GM23338 (cell line): ENCODE measurements around the gene NANS. TPM values are rescaled to one million over a fixed set of nuclear protein-coding genes. Genes with fewer than 3 reads are reported as not detected.

Experiments used
- ATAC-seq: fragments of 200-7000 bp; cut with Tn5 transposase; 3 replicates; pipeline ENCODE4 v1.9.1; 2020
- DNase-seq: peaks from one replicate; pipeline ENCODE4 v3.0.0-alpha.2; 2015; ENCODE audit warnings: low spot score
- H2AFZ ChIP-seq: fragments of 200-600 bp; sonication (generic); 2 replicates; pipeline ENCODE4 v1.8.0; 2016; ENCODE audit warnings: antibody characterized with exemption, mild to moderate bottlenecking, moderate library complexity
- H3F3A ChIP-seq: fragments of 200-600 bp; sonication (generic); replicated peaks from 2 replicates; pipeline ENCODE4 v1.8.0; 2017; ENCODE audit warnings: antibody characterized with exemption, mixed run types, low read depth
- H3K27ac ChIP-seq: fragments of 200-600 bp; sonication (generic); 2 replicates; pipeline ENCODE4 v1.6.1; 2016; ENCODE audit warnings: low read depth
- H3K27me3 ChIP-seq: fragments of 200-600 bp; sonication (generic); 2 replicates; pipeline ENCODE4 v1.8.0; 2016; ENCODE audit warnings: mild to moderate bottlenecking, mixed run types, moderate library complexity; ENCODE audit not compliant: insufficient read depth
- H3K36me3 ChIP-seq: fragments of 200-600 bp; sonication (generic); 2 replicates; pipeline ENCODE4 v1.8.0; 2016; ENCODE audit warnings: mild to moderate bottlenecking; ENCODE audit not compliant: insufficient read depth
- H3K4me1 ChIP-seq: fragments of 200-600 bp; sonication (generic); 2 replicates; pipeline ENCODE4 v1.8.0; 2016; ENCODE audit warnings: mild to moderate bottlenecking, moderate library complexity; ENCODE audit not compliant: insufficient read depth
- H3K4me2 ChIP-seq: fragments of 200-600 bp; sonication (generic); 2 replicates; pipeline ENCODE4 v1.7.1; 2017; ENCODE audit warnings: mixed run types
- H3K4me3 ChIP-seq: fragments of 200-600 bp; sonication (generic); 2 replicates; pipeline ENCODE4 v1.6.1; 2016; ENCODE audit warnings: mixed run types
- H3K79me2 ChIP-seq: fragments of 200-600 bp; sonication (generic); replicated peaks from 2 replicates; pipeline ENCODE4 v1.8.0; 2017; ENCODE audit warnings: mild to moderate bottlenecking; ENCODE audit not compliant: insufficient read depth
- H3K9me2 ChIP-seq: fragments of 200-600 bp; sonication (generic); 2 replicates; pipeline ENCODE4 v1.8.0; 2017; ENCODE audit not compliant: insufficient read depth
- H4K20me1 ChIP-seq: fragments of 200-600 bp; sonication (generic); replicated peaks from 2 replicates; pipeline ENCODE4 v1.8.0; 2017; ENCODE audit warnings: mild to moderate bottlenecking; ENCODE audit not compliant: insufficient read depth
- H3K27ac Mint-ChIP-seq: 2 replicates; pipeline ENCODE4 v1.8.0; 2020; ENCODE audit warnings: inconsistent platforms, mild to moderate bottlenecking, moderate library complexity, mixed read lengths
- H3K27me3 Mint-ChIP-seq: 3 replicates; pipeline ENCODE4 v1.8.0; 2022; ENCODE audit warnings: low read depth, mild to moderate bottlenecking, moderate library complexity, mixed read lengths, inconsistent platforms; ENCODE audit not compliant: insufficient read depth, poor library complexity
- H3K36me3 Mint-ChIP-seq: 3 replicates; pipeline ENCODE4 v1.8.0; 2021; ENCODE audit warnings: low read depth, mild to moderate bottlenecking, inconsistent platforms, moderate library complexity, mixed read lengths
- H3K4me1 Mint-ChIP-seq: 3 replicates; pipeline ENCODE4 v1.8.0; 2020; ENCODE audit warnings: mild to moderate bottlenecking, inconsistent platforms, mixed read lengths
- H3K4me3 Mint-ChIP-seq: 3 replicates; pipeline ENCODE4 v1.8.0; 2021; ENCODE audit warnings: moderate library complexity, mild to moderate bottlenecking, inconsistent platforms, mixed read lengths
- H3K9me3 Mint-ChIP-seq: 3 replicates; pipeline ENCODE4 v1.8.0; 2020; ENCODE audit warnings: moderate library complexity, mild to moderate bottlenecking, inconsistent platforms, mixed read lengths
- EZH2 ChIP-seq: fragments of 200-600 bp; sonication (generic); IDR thresholded peaks from one replicate; pipeline ENCODE4 v1.8.0; 2017; ENCODE audit warnings: antibody characterized with exemption, mild to moderate bottlenecking, low read depth; ENCODE audit not compliant: unreplicated experiment
- EZH2phosphoT487 ChIP-seq: fragments of 200-600 bp; sonication (generic); IDR thresholded peaks from one replicate; pipeline ENCODE4 v1.8.1; 2018; ENCODE audit warnings: antibody characterized with exemption; ENCODE audit not compliant: unreplicated experiment
- NANOG ChIP-seq: IDR thresholded peaks from 2 replicates; pipeline ENCODE4 v1.6.1; 2016; ENCODE audit warnings: antibody characterized with exemption, borderline replicate concordance
- STAT1 ChIP-seq: IDR thresholded peaks from one replicate; pipeline ENCODE4 v1.6.1; 2016; ENCODE audit warnings: antibody characterized with exemption; ENCODE audit not compliant: unreplicated experiment
- ZNF331 ChIP-seq: fragments of 250-450 bp; sonication (Bioruptor Pico); IDR thresholded peaks from 2 replicates; pipeline ENCODE4 v1.5.0; 2020; ENCODE audit warnings: low read depth, mild to moderate bottlenecking, moderate library complexity
- ZNF462 ChIP-seq: fragments of 250-450 bp; sonication (Bioruptor Pico); IDR thresholded peaks from 2 replicates; pipeline ENCODE4 v1.5.0; 2020; ENCODE audit warnings: mild to moderate bottlenecking, moderate library complexity
- polyA plus RNA-seq: library from polyadenylated mRNA; unstranded; fragments of >200 nt; fragmentation: Nextera tagmentation; extraction: Ambion mirVana; gene quantifications from 2 replicates; pipeline ENCODE4 v1.2.1, GENCODE V29; 2016
- total RNA-seq: library from RNA; depleted of rRNA; stranded (reverse); fragments of >200 nt; shearing (Covaris generic); gene quantifications from 2 replicates; pipeline ENCODE4 v1.2.3, GENCODE V29; 2014
- TF ChIP-seq, protein P1 (sequence below), 2 experiments: fragments of 200-600 bp in 1 of 2; sonication (generic) in 1 of 2; conservative IDR thresholded peaks; 2 replicates each; pipeline versions ENCODE4 v1.5.1 to v1.6.1; 2016 to 2017; ENCODE audit warnings: antibody characterized with exemption in 2 of 2, low read depth in 2 of 2, mild to moderate bottlenecking in 2 of 2, moderate library complexity in 1 of 2

NANS gene
- total and polyA plus RNA-seq, 2 experiments from 2014 or later = 67.3 to 77.4 TPM

DNA sequence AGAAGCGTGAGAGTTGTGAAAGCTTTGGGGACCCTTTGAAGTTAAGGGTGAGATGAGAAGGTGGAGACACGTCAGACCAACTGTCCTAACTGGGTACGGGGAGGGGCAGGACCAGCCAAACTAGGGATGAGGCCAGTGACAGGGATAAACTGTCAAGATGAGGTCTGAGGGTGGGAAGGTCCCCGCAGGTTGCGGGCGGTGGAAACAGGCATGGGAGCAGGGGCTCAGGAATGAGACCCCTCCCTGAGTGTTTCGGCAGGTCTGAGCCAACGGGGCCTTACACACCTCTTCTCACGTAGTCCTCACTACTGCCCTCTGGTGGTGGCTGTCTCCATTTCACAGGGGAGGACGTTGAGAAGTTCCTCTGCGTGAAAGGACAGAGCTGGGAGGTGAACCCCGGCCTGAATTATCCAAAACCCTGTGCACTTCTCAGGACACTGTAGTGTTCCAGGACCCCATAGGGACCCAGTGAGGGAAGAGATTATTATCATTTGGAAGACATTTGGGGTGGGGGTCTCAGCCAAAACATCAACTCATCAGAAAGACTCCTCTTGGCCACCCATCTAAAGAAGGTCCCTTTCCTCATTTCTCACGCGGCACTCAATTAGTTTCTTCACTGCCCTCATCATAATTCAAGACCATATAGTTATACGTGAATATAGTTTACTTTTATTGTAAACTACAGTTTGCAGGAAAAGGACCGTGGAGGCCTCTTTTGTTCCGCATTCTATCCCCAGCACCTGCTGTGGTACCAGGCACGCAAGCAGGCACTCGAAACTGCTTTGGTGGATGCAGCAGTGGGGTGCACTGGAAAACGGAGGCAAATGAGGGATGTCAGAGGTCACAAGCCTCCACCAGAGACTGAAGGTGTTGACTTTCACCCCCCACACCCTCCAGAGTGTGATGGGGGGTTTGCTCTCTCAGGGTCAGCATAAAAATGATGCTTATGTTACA, 21.7 kb upstream of the NANS start:
- Histone ChIP-seq H3K36me3 (no peaks in the 10 kb centered on the region), H2AFZ (peak overlapping the region; percentile 87), H3K79me2 (no peaks in the 10 kb centered on the region), H3F3A (no peaks in the 10 kb centered on the region), H3K27ac (no peak overlapping the region), H4K20me1 (no peaks in the 10 kb centered on the region), H3K9me2 (no peaks in the 10 kb centered on the region), H3K4me1 (no peaks in the 10 kb centered on the region), H3K4me3 (no peak overlapping the region), H3K4me2 (no peak overlapping the region), H3K27me3 (no peaks in the 10 kb centered on the region)
- peak; percentile 96 for DNase-seq
- ATAC-seq = peak; percentile 98
- TF ChIP-seq EZH2phosphoT487 (no peak), ZNF331 (CRISPR knock-in tag) (no peak), EZH2 (no peak), NANOG (no peak)
- TF ChIP-seq, protein P1, sequence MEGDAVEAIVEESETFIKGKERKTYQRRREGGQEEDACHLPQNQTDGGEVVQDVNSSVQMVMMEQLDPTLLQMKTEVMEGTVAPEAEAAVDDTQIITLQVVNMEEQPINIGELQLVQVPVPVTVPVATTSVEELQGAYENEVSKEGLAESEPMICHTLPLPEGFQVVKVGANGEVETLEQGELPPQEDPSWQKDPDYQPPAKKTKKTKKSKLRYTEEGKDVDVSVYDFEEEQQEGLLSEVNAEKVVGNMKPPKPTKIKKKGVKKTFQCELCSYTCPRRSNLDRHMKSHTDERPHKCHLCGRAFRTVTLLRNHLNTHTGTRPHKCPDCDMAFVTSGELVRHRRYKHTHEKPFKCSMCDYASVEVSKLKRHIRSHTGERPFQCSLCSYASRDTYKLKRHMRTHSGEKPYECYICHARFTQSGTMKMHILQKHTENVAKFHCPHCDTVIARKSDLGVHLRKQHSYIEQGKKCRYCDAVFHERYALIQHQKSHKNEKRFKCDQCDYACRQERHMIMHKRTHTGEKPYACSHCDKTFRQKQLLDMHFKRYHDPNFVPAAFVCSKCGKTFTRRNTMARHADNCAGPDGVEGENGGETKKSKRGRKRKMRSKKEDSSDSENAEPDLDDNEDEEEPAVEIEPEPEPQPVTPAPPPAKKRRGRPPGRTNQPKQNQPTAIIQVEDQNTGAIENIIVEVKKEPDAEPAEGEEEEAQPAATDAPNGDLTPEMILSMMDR (conservative IDR thresholded peaks at IDR 0.05; ENCODE audit: low read depth in 2 of 2) = peak; percentile 80 to 92
- Mint-ChIP-seq H3K27ac (no peak overlapping the region), H3K4me1 (peaks cover 3% of the 10 kb centered on the region; the same call in 1 of the 3 replicates), H3K9me3 (no peaks in the 10 kb centered on the region), H3K27me3 (peaks cover 14% of the 10 kb centered on the region), H3K4me3 (no peak overlapping the region; the same call in 2 of the 3 replicates), H3K36me3 (no peaks in the 10 kb centered on the region)

- Mint-ChIP-seq H3K27ac (no peak overlapping the region), H3K36me3 (no peaks in the 10 kb centered on the region), H3K27me3 (peaks cover 14% of the 10 kb centered on the region), H3K4me3 (no peak overlapping the region), H3K9me3 (no peaks in the 10 kb centered on the region), H3K4me1 (peaks cover 8% of the 10 kb centered on the region; the same call in 2 of the 3 replicates)
- no peaks in the 10 kb centered on the region for H4K20me1 ChIP-seq
- H3F3A ChIP-seq = no peaks in the 10 kb centered on the region
- no peak overlapping the region for H2AFZ ChIP-seq
- no peak overlapping the region for H3K4me2 ChIP-seq
- no peaks in the 10 kb centered on the region for H3K36me3 ChIP-seq
- H3K9me2 ChIP-seq = no peaks in the 10 kb centered on the region
- no peak overlapping the region for H3K4me3 ChIP-seq
- no peak for ATAC-seq
- H3K27me3 ChIP-seq = no peaks in the 10 kb centered on the region
- DNase-seq = no peak
- H3K79me2 ChIP-seq = no peaks in the 10 kb centered on the region
- H3K27ac ChIP-seq = no peak overlapping the region
- TF ChIP-seq, protein P1 (conservative IDR thresholded peaks at IDR 0.05; ENCODE audit: low read depth in 2 of 2) = no peak
- TF ChIP-seq ZNF462 (no peak), STAT1 (no peak)
- H3K4me1 ChIP-seq = no peaks in the 10 kb centered on the region
These were observed 19.2 kb upstream of the NANS start for GRCh38 chr9:98037357-98037756.
